ENCODE results near the gene MYEF2.

- TF ChIP-seq CTCF (IDR thresholded peaks at IDR 0.05; ENCODE audit: extremely low read depth in 1 of 2, insufficient read depth in 1 of 2, low read depth in 1 of 2, low read length in 2 of 2) (peak; percentile 29 to 47), EZH2 (IDR thresholded peaks at IDR 0.05; ENCODE audit: borderline replicate concordance, low read depth, low read length, severe bottlenecking) (no peak), POLR2A (IDR thresholded peaks at IDR 0.05; ENCODE audit: low read depth, low read length) (no peak), POLR2AphosphoS5 (IDR thresholded peaks at IDR 0.05; ENCODE audit: insufficient read depth, low read depth, low read length) (no peak), GATA2 (IDR thresholded peaks at IDR 0.05; ENCODE audit: insufficient read depth, insufficient read length, low read depth, low read length) (no peak), MYC (IDR thresholded peaks at IDR 0.05; ENCODE audit: low read depth, low read length) (no peak), FOS (IDR thresholded peaks at IDR 0.05; ENCODE audit: borderline replicate concordance, insufficient read depth, low read length) (no peak)
- TF ChIP-seq, protein P1, sequence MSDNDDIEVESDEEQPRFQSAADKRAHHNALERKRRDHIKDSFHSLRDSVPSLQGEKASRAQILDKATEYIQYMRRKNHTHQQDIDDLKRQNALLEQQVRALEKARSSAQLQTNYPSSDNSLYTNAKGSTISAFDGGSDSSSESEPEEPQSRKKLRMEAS (IDR thresholded peaks at IDR 0.05; ENCODE audit: insufficient read depth, insufficient read length): no peak
Measured at GRCh38 chr15:48084759-48085590, 93.1 kb downstream of the MYEF2 start.
